Stimulated activated effector memory CD8-positive, alpha-beta T cell treated with anti-CD3 and anti-CD28 coated beads, Interleukin-12 subunit alpha, Interleukin-12 subunit beta, amount 100 ng/mL, for 72 hours (primary cell): ENCODE measurements around the gene PAPLN.

Experiments
- ATAC-seq: fragments of 150-1000 bp; cut with Tn5 transposase; 2 replicates; pipeline ENCODE4 v1.10.0; 2021
- DNase-seq, 2 donors: peaks; one replicate each; pipeline ENCODE4 v3.0.0; 2021 to 2022; ENCODE audit warnings: low spot score in 2 of 2
- H3K27ac Mint-ChIP-seq: one replicate; pipeline ENCODE4 v1.8.0; 2022; ENCODE audit warnings: mild to moderate bottlenecking, mixed read lengths
- H3K36me3 Mint-ChIP-seq: one replicate; pipeline ENCODE4 v1.8.0; 2022; ENCODE audit warnings: mild to moderate bottlenecking, mixed read lengths
- H3K4me1 Mint-ChIP-seq: one replicate; pipeline ENCODE4 v1.8.0; 2022; ENCODE audit warnings: mixed read lengths
- H3K4me3 Mint-ChIP-seq: one replicate; pipeline ENCODE4 v1.8.0; 2022; ENCODE audit warnings: mild to moderate bottlenecking, mixed read lengths
- H3K9me3 Mint-ChIP-seq: one replicate; pipeline ENCODE4 v1.8.0; 2022; ENCODE audit warnings: mixed read lengths

The PAPLN gene

DNA sequence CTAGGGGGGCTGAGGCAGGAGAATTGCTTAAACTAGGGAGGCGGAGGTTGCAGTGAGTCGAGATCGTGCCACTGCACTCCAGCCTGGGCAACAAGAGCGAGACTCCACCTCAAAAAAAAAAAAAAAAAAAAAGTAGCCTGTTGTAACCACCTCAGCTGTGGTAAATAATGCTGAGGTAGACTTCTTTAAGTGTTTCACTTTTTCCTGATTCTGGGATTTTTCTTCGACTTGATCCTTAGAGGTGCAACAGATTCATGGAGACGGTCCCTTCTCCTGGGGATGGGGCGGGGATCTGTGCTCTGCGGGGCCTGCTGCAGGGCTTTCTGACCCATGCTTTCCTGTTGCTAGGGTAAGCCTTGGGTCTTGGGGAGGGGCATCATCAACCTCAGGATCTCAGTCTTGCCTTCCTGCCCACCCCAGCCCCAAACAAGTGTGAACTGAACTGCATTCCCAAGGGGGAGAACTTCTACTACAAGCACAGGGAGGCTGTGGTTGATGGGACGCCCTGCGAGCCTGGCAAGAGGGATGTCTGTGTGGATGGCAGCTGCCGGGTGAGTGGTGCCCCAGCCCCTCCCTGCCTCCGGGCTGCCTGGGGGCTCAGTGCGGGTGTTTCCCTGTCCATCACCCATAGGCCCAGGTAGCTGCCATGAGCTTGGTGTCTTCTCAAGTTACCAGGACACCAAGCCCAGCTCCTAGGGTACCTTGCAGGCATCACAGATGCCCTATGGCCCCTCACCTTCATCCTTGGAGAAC lies 12.4 kb downstream of the PAPLN start:
- Mint-ChIP-seq H3K9me3 (no peaks in the 10 kb centered on the region), H3K4me3 (no peak overlapping the region), H3K27ac (no peak overlapping the region), H3K36me3 (peaks cover 16% of the 10 kb centered on the region), H3K4me1 (peaks cover 45% of the 10 kb centered on the region)
- no peak for DNase-seq
- no peak for ATAC-seq

DNA sequence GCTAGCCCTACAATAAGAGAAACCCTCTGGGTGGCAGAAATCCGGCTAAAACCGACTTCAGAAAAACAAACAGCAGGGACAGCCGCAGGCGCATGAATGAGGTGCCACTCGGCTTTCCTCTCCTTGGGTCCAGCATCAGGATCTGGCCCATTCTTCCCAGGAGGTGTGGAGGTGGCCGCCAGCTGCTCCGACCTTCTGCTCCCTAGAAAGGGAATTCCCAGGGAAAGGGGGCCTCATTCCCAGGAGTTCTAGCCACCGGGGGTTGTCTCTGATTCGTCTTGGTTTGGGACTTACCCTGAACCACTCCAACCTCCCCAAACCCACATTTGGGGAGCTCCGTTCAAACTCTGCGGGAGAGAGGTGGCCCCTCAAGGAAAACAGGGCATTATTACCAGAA lies 13.0 kb downstream of the PAPLN start:
- Mint-ChIP-seq H3K4me1 (peaks cover 43% of the 10 kb centered on the region), H3K4me3 (no peak overlapping the region), H3K9me3 (no peaks in the 10 kb centered on the region), H3K27ac (no peak overlapping the region), H3K36me3 (peaks cover 16% of the 10 kb centered on the region)
- ATAC-seq: no peak
- no peak for DNase-seq

DNA sequence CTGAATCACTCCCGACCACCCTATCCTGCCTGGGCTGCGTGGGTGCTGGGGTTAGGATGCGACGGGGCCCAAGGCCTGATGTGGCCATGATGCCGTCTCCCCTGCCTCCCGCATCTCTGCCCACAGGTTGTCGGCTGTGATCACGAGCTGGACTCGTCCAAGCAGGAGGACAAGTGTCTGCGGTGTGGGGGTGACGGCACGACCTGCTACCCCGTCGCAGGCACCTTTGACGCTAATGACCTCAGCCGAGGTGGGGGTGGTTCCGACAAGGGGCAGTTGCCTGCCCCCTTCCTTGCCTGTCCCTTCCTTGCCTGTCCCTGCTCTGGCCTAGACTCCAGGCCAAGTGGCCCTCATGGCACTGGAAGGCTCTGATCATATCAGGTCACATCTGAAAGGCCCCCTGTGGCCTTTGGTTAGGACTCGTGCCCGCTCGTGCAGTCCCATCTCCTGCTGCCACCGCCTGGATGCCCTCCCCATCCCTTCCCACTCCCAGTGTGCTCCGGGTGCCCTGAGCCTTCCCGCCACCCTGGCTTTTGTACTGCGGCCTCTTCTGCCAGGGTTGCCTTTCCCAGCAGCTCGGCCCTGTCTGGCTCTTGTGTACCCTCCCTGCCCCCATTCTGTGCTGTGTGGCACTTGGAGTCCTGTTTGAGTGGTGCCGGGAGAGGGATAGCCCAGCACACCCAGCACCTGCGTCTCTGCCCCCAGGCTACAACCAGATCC lies 13.6 kb downstream of the PAPLN start:
- ATAC-seq (no peak), DNase-seq (no peak)
- Mint-ChIP-seq H3K4me1 (peaks cover 47% of the 10 kb centered on the region), H3K9me3 (no peaks in the 10 kb centered on the region), H3K4me3 (no peak overlapping the region), H3K36me3 (peaks cover 16% of the 10 kb centered on the region), H3K27ac (no peak overlapping the region)

DNA sequence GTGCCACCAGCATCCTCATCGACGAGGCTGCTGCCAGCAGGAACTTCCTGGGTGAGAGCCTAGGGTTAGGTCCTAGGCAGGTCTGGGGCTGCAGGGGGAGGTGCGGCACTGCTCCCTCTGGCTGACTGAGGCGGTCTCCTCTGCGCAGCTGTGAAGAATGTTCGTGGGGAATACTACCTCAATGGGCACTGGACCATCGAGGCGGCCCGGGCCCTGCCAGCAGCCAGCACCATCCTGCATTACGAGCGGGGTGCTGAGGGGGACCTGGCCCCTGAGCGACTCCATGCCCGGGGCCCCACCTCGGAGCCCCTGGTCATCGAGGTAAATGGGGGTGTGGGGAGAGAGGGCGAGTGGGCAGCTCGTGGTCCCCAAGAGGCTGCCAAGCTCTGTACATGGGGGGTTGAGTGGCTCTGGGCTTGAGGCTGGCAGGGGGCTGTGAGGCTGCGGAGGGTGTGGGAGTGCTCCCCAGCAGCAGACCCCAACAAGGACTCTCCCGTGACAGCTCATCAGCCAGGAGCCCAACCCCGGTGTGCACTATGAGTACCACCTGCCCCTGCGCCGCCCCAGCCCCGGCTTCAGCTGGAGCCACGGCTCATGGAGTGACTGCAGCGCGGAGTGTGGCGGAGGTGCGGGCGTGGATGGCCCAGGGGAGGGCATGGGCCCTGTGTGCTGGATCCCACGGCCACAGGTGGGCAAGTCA lies 14.4 kb downstream of the PAPLN start:
- ATAC-seq: no peak
- Mint-ChIP-seq H3K4me3 (no peak overlapping the region), H3K9me3 (no peaks in the 10 kb centered on the region)

DNA sequence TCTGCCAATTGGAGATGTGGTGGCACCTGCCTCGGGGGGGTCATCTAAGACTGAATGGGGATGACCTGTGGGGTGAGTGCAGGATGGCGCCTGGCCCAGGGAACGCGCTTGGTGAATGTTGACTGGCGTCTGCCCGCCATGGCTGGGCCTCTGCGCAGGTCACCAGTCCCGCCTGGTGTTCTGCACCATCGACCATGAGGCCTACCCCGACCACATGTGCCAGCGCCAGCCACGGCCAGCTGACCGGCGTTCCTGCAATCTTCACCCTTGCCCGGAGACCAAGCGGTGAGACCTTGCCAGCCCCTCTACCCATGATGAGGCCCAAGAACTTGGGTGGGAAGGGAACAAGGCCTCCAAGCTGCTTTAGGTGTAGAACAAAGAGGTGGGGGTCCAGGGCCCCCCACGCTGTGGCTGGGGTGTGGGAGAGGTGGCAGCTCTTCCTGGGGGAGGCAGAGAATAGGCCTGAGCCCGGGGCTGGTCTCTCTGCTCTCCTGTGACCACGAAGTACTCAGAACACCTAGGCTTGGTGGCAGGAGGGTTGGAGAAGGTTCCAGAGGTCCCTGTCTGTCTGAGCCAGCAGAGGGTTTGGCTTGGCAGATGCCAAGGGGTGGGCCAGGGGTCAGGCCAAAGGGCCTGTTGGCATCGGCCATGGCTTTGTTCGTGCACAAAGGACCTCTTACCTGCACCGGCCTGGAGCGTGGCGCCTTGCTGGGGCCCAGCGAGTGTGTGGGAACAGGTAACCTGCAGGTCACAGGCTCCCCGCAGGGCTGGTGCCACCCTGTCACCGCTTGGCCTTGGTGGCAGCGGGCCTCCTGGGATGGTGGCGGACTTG lies 15.4 kb downstream of the PAPLN start:
- Mint-ChIP-seq H3K9me3 (no peaks in the 10 kb centered on the region), H3K4me1 (peaks cover 31% of the 10 kb centered on the region), H3K36me3 (peaks cover 3% of the 10 kb centered on the region), H3K27ac (no peak overlapping the region), H3K4me3 (no peak overlapping the region)
- ATAC-seq: no peak
- no peak for DNase-seq

More for the DNA sequence above, 14.4 kb downstream of the PAPLN start:
- Mint-ChIP-seq H3K27ac (no peak overlapping the region), H3K4me1 (peaks cover 42% of the 10 kb centered on the region), H3K36me3 (peaks cover 10% of the 10 kb centered on the region)
- DNase-seq: no peak

DNA sequence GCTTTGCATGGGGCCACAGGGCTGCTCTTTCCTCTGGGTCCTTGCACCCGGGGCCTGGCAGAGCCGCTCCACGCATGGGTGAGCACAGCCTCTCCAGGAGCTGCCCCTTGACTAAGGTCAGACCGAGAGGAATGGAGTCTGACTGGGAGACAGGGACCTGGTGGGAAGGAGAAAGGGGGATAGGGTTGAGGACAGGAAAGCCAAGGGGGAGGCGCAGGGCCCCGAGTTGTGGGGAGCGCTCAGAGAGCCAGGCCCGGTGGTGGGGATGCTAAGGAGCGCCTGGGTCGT lies 16.0 kb downstream of the PAPLN start:
- H3K36me3 Mint-ChIP-seq: no peaks in the 10 kb centered on the region
- ATAC-seq: no peak
- H3K27ac Mint-ChIP-seq: no peak overlapping the region
- no peaks in the 10 kb centered on the region for H3K9me3 Mint-ChIP-seq
- no peak overlapping the region for H3K4me3 Mint-ChIP-seq
- no peak for DNase-seq
- peaks cover 26% of the 10 kb centered on the region for H3K4me1 Mint-ChIP-seq

DNA sequence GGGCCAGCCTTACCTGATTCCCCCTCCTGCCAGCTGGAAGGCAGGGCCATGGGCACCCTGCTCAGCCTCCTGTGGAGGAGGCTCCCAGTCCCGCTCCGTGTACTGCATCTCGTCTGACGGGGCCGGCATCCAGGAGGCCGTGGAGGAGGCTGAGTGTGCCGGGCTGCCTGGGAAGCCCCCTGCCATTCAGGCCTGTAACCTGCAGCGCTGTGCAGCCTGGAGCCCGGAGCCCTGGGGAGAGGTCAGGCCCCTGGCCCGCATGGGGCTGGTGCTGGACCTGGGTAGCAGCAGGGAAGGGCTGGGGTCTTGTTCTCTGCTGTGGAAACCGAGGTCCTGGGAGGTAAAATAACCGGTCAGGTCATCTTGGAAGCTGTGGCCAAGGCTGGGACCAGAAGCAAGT lies 16.4 kb downstream of the PAPLN start:
- no peak for DNase-seq
- Mint-ChIP-seq H3K4me1 (peaks cover 21% of the 10 kb centered on the region), H3K4me3 (no peak overlapping the region), H3K9me3 (no peaks in the 10 kb centered on the region), H3K27ac (no peak overlapping the region), H3K36me3 (no peaks in the 10 kb centered on the region)
- ATAC-seq: no peak

DNA sequence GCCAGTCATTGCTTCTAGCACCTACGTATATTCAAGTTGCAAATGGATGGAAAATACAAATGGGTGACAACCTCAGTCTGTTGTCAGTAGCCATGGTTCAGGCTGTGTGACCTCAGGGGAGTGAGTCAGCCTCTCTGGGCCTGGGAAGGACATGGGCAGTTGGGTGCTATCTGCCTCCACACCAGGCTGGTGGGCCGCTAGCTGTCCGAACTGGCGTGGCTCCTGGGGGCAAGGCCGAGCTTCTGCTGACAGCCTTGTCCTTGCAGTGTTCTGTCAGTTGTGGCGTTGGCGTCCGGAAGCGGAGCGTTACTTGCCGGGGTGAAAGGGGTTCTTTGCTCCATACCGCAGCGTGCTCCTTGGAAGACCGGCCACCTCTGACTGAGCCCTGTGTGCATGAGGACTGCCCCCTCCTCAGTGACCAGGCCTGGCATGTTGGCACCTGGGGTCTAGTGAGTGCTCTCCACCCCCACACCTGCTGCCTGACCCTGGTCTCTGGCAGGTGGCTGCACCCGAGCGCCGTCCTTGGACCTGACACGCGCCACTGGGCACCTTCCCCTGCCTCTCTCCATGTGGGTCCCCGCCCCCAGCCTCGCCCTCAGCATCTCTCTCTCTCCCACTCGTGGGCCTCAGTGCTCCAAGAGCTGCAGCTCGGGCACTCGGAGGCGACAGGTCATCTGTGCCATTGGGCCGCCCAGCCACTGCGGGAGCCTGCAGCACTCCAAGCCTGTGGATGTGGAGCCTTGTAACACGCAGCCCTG lies 17.1 kb downstream of the PAPLN start:
- H3K36me3 Mint-ChIP-seq: no peaks in the 10 kb centered on the region
- no peak for DNase-seq
- peaks cover 14% of the 10 kb centered on the region for H3K4me1 Mint-ChIP-seq
- no peak overlapping the region for H3K4me3 Mint-ChIP-seq
- no peak overlapping the region for H3K27ac Mint-ChIP-seq
- no peaks in the 10 kb centered on the region for H3K9me3 Mint-ChIP-seq
- peak; percentile 41 for ATAC-seq

DNA sequence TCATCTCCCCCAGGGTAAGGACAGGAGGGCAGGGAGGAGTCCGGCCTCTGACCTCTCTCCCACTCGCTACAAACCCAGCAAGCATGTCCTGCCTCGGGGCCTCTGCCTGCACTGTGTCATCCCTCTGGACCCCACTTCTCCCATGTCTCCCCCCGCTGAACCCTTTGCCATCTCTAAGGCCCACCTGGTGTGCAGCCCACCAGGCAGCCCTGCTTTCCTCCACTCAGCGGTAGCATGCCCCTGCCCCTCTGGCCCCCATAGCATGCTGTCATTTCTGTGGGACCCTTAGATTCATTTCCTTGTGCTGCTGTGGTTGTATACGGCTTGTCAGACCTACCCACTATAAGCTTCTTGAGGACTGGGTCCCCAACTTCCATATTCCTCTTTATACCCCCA lies 17.7 kb downstream of the PAPLN start:
- Mint-ChIP-seq H3K4me3 (no peak overlapping the region), H3K27ac (peak overlapping the region; percentile 18), H3K9me3 (no peaks in the 10 kb centered on the region), H3K36me3 (no peaks in the 10 kb centered on the region), H3K4me1 (peaks cover 9% of the 10 kb centered on the region)
- no peak for ATAC-seq
- DNase-seq: no peak

DNA sequence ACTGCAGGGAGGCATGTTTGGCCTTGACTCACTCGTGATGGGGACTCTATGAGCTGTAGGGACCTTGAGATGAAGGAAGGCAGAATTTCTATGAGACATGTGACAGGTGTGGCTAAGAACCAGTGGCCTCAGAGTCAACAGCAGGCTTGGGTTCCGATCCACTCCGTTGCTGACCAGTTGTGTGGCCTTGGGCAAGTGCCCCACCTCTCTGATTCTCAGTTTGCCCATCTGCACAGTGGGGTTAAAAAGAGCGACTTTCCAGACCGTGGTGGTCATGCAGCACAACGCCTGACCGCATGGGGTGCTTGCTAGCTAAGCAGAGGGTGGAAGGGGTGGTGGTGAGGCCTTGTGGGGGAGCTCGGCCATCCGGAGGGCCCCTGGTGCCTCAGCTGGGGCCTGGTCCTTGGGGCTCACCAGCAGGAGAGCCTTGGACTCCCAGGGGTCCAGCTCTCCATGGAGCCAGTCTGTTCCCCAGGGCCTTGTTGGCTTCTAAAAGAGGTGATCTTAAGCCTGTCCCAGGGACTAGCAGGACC lies 18.5 kb downstream of the PAPLN start:
- H3K9me3 Mint-ChIP-seq: no peaks in the 10 kb centered on the region
- ATAC-seq: peak; percentile 23
- peaks cover 9% of the 10 kb centered on the region for H3K4me1 Mint-ChIP-seq
- no peak for DNase-seq
- H3K27ac Mint-ChIP-seq: peak overlapping the region; percentile 18
- no peaks in the 10 kb centered on the region for H3K36me3 Mint-ChIP-seq
- H3K4me3 Mint-ChIP-seq: no peak overlapping the region

DNA sequence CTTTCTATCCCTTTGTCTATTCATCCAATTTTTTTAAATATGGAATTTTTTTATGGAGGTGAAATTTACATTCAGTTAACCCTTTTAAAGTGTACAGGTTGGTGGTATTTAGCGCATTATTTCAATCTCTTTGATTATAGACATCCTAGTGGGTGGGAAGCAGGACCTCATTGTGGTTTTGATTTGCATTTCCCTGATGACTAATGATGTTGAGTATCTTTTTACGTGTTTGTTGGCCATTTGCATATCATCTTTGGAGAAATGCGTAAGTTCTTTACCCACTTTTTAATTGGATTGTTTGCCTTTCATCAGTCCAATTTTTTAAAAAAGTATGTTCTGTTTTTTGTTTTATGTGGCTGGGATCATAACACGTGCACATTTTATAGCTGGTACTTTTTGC lies 20.8 kb downstream of the PAPLN start:
- no peak overlapping the region for H3K4me3 Mint-ChIP-seq
- ATAC-seq (no peak), DNase-seq (no peak)
- no peaks in the 10 kb centered on the region for H3K36me3 Mint-ChIP-seq
- no peak overlapping the region for H3K27ac Mint-ChIP-seq
- H3K9me3 Mint-ChIP-seq: no peaks in the 10 kb centered on the region
- H3K4me1 Mint-ChIP-seq: peaks cover 9% of the 10 kb centered on the region

DNA sequence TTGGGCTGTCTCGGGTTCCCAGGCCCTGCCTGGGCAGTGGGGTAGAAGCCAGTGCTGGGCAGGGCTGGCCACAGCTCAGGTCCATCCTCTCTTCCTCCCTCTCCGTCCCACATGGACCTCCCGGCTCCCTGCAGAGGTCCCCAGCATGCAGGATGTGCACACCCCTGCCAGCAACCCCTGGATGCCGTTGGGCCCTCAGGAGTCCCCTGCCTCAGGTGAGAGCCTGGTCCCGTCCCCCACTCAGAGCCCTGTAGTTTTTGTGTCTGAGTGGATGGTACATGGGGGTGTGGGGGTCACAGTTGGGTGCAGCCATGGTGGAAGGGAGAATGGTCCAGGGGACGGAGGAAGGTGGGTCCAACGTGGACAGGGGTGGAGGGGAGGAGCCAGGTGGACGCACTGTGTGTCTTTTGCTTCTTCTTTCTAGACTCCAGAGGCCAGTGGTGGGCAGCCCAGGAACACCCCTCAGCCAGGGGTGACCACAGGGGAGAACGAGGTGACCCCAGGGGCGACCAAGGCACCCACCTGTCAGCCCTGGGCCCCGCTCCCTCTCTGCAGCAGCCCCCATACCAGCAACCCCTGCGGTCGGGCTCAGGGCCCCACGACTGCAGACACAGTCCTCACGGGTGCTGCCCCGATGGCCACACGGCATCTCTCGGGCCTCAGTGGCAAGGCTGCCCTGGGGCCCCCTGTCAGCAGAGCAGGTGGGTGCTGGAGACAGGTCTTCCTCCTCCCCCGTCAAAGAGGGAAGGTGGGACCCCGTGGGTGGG lies 21.7 kb downstream of the PAPLN start:
- DNase-seq (no peak), ATAC-seq (no peak)
- H3K36me3 Mint-ChIP-seq: peaks cover 4% of the 10 kb centered on the region
- H3K9me3 Mint-ChIP-seq: no peaks in the 10 kb centered on the region
- no peak overlapping the region for H3K27ac Mint-ChIP-seq
- H3K4me3 Mint-ChIP-seq: no peak overlapping the region
- peaks cover 9% of the 10 kb centered on the region for H3K4me1 Mint-ChIP-seq

DNA sequence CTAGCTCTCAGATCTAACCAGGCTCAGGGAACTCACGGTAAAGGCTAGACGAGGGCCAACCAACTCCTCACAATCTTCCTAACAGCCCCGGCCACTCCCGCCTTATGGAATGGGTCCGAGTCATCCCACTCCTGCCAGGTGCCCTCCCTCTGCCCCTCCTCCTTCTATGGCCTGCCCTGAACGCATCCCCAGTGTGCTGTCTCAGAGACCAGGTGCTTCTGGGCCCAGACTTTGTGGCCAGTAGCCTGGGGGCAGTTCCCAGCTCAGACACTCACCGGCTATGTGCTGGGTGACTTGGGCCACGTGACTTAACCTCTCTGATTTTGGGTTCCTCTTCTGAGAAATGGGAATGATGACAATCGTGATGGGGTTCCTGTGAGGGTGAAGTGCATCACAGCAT lies 22.5 kb downstream of the PAPLN start:
- peaks cover 9% of the 10 kb centered on the region for H3K4me1 Mint-ChIP-seq
- peaks cover 9% of the 10 kb centered on the region for H3K36me3 Mint-ChIP-seq
- H3K4me3 Mint-ChIP-seq: no peak overlapping the region
- H3K27ac Mint-ChIP-seq: no peak overlapping the region
- H3K9me3 Mint-ChIP-seq: no peaks in the 10 kb centered on the region
- DNase-seq (no peak), ATAC-seq (no peak)

DNA sequence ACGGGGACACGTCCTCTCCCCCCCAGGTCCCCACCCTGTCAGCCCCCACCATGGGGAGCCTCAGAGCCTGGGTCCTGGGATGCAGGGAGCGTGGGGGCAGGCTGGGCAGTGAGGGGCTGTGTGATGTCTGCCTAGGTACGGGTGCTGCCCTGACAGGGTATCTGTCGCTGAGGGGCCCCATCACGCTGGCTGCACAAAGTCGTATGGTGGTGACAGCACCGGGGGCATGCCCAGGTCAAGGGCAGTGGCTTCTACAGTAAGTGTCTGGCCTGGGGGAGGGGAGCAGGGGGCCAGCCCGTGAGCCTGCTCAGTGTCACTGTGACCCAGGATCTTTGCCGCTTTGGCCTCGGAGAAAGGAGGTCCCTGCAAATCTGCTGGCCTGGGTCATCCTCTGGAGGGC lies 23.3 kb downstream of the PAPLN start:
- peaks cover 3% of the 10 kb centered on the region for H3K4me1 Mint-ChIP-seq
- H3K9me3 Mint-ChIP-seq: no peaks in the 10 kb centered on the region
- H3K27ac Mint-ChIP-seq: no peak overlapping the region
- ATAC-seq (no peak), DNase-seq (no peak)
- H3K36me3 Mint-ChIP-seq: peaks cover 9% of the 10 kb centered on the region
- H3K4me3 Mint-ChIP-seq: no peak overlapping the region
